GM19452 (cell line): Measurements from ENCODE around the gene USP7.

Experiments used
- ATAC-seq: cut with Tn5 transposase; IDR thresholded peaks from one replicate; pipeline ENCODE4 v1.9.1; 2021; ENCODE audit not compliant: unreplicated experiment

Gene USP7

DNA sequence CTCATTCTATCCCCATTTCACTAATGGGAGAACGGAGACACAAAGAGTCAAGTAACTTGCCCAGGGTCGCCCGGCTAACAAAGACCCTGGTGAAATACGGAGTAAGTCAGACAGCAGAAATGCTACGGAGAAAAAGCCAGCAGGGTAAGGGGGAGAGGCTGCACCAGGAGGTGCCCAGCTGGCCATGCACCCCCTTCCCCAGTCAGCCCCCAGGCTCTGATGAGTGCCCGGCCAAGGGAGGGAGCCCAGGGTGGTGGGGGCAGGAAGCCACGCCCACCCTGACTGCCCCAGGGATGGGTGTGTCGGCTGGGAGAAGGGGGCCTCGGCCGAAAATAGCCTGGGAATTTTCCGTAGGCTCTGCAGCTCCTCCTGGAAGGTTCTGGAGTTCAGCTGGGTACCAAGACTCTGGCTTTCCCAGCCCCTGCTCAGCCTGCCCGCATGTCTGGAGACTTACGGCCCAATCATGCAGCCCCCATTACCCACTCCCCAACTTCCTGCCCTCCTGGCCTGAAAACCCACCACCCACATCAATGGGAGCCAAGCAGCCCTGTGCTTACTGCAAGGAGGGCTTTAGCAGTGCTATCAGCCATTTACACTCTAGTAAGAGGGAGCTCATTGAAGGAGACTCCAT lies 99.1 kb downstream of the USP7 start:
- no peak for ATAC-seq

- ATAC-seq: no peak
Measured at GRCh38 chr16:8863594-8864424, 99.9 kb downstream of the USP7 start.

- no peak for ATAC-seq
Measured at GRCh38 chr16:8862309-8863130, 101.2 kb downstream of the USP7 start.

DNA sequence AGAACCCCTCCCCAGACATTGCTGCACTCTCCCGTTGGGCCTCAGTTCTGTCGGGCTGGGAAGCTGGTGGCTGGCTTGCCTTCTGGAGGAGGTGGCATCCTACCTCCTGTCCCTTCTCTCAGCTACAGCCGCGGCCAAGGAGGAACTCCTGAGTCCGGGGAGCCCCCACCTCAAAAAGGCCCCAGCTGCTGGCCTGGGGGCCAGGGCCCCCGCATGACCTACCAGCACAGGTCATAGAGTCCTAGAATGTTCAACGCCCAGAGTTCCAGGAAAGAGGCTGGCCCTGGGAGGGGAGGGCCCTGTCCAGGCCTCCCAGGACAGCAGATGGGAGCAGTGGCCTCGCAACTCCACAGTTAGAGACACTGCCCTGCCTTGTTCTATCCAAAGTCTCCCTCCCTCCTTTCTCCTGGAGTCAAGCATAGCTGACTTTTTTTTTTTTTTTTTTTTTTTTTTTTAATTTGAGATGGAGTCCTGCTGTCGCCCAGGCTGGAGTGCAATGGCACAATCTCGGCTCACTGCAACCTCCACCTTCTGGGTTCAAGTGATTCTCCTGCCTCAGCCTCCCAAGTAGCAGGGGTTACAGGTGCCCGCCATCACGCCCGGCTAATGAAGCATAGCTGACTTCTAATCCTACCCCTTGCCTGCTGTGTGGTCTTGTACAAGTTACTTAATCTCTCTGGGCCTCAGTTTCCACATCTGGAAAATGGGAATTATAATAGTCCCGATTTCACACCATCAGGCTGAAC lies 102.0 kb downstream of the USP7 start:
- ATAC-seq: no peak

GRCh38 chr16:8859913-8860881 lies 103.5 kb downstream of the USP7 start:
- no peak for ATAC-seq

DNA sequence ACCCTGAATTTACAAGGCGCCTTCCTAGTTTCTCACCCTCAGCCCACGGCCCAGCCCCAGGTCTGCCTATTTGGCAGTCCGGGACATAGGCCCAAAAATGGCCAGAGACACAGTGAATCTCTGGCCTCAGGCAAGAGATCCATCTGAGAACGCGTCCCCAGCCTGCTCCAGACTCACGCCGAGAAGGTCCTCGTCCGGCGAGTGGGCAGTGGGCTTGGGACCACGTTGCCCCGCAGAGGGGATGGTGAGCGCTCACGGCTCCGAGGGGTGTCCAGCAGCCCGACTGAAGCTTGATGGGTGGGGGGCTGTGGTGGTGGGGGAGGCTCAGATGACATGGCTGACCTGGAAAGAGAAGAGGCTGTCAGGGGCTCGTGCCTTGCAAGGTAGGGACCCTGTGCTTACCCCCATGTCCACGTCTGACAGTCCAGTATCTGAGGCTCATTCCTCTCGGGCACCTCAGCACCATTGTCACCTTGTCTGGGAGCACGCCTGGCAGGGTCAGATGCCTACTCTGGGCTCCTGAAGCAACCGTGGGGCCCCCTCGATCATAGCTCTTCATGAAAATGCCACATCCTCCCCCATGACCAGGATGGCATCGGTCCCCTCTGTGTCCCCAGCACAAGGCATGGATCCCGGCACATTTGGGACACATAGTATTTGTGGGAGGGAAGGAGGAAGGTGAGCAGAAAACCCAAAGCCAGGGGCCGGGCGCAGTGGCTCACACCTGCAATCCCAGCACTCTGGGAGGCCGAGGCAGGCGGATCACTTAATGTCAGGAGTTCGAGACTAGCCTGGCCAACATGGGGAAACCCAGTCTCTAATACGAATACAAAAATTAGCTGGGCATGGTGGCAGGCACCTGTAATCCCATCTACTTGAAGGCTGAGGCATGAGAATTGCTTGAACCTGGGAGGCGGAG lies 104.5 kb downstream of the USP7 start:
- no peak for ATAC-seq

- ATAC-seq: no peak
Measured at GRCh38 chr16:8855972-8856371, 107.7 kb downstream of the USP7 start.

- ATAC-seq: no peak
Measured at GRCh38 chr16:8855051-8855786, 108.5 kb downstream of the USP7 start.

DNA sequence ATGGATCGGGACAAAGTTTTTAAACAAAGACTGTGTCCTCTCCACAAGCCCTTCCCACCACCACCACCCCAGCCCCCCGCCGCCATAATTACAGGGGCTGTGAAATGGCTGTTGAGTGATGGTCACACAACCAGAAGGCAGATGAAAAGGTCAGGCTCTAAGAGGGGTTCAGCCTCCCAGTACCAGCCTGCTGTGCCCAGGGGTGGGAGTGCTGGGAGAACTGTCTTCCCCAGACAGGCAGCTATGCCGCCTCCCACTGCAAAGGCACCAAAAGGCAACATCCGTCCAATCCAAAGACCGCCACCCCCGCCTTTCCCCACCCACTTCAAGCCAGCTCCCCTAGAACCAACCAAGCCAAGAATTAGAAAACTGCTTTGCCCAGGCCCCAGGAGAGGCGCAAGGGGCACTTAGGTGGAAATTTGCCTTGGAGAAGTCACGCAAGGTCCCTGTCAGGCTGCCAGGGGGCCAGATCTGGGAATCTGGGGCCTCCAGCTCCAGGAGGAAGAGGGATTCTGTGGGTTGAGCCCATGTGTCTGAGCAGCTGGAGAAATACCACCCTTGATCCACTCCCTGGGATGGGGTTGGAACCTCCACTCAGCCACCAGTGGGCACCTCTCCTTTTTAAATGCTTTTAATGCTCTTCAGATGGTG lies 109.3 kb downstream of the USP7 start:
- no peak for ATAC-seq

- no peak for ATAC-seq
Measured at GRCh38 chr16:8853611-8854010, 110.1 kb downstream of the USP7 start.

- no peak for ATAC-seq
Measured at GRCh38 chr16:8853150-8853549, 110.6 kb downstream of the USP7 start.

GRCh38 chr16:8852534-8852933 lies 111.2 kb downstream of the USP7 start:
- no peak for ATAC-seq

DNA sequence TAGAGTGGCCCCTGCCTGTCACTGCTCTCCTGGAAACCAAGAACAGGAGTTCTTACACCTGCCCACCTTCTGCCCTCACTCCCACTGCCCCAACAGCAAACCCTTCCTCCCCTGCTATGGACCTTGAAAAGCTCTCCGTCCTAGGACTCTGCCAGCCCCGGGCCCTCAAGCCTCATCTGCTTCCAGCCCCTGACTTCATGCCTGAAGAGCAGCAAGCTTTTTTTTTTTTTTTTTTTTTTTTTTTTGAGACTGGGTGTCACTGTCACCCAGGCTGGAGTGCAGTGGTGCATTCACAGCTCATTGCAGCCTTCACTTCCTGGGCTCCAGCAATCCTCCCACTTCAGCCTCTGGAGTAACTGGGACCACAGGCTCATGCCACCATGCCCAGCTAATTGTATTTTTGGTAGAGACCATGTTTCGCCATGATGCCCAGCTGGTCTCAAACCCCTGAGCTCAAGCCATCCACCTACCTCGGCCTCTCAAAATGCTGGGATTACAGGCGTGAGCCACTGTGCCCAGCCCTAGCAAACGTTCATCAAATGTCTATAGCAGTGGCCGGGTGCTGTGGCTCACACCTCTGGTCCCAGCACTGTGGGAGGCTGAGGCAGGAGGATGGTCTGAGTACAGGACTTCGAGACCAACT lies 111.8 kb downstream of the USP7 start:
- no peak for ATAC-seq

DNA sequence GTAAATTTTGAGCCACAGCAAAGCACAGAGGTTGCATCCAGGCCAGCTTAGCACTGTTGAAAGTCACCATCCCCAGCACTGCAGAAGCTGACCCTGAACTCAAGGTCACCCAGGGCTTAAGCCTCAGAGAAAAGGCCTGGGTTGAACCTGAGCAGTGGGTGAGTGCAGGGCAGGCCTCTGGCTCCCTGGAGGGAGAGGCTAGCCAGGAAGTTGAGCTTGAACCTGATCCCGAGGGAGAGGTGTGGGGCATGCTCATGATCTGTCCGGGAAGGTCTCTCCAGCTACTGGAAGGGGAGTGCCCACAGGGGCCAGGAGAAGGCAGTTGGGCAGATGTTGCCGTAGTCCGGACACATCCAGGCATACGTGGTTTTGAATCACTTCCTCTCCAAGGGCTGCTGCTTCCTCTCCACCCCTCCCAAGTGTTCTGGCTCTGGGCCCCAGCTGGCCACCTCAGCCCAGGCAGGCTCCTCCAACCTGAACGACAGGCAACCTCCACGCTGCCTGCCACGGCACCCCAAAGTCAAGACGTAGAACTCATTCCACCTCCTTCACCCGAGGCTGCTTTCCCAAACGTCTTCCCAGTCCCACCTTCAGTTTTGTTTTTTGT lies 113.3 kb downstream of the USP7 start:
- ATAC-seq: no peak

DNA sequence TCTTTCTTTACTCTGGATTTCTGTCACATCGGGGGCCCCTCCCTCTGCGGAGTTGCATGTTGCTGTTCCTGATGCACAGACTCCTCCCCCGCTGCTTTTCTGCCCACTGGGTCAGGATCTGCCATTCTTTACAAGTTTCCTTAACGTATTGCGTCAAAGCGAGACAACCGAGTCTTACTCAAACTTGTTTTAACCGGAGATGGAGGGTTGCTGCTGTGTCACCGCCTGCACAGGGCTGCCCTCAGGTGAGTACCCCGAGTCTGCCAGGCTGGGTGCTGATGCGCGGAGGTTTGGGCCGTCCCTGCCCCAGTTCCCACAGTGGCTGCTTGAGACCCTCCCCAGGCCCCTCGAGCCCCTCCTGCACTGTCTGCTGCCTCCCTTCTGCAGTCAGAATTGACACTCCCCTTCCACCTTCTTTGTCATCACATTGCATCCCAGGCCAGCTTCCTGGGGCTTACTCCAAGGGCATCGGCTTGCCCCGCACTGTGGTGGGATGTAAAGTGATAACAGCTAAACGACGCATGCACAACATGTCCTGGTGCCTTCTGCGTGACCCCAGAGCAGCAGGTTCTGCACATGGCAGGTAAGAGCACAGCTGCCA lies 114.2 kb downstream of the USP7 start:
- no peak for ATAC-seq

DNA sequence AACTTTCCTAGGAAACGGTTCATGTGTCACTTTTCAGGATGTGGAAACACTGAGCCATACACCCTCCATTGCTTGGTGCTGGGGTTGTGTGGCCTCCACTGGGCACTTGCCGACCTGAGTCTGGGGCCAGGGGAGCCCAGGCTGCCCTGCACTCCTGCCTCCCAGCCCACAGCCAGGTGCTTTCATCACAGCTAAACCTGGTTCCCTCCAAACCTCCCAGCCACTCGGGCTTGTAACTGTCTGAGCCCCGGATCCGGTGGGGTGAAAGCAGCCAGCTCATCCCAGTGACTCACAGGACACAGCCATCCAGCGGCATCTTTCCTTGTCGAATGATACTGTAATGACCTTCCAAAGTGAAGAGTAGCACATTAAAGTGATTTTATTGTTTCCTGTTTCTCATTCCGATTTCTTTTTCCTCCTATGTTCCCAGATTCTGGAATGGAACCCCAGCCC lies 114.7 kb downstream of the USP7 start:
- no peak for ATAC-seq
